HCT116 (cell line): ENCODE results near the gene DOK7. TPM values are rescaled to one million over a fixed set of nuclear protein-coding genes. Genes with fewer than 3 reads are reported as not detected.

Experiments
- ATAC-seq: fragments of 200-7000 bp; cut with Tn5 transposase; 2 replicates; pipeline ENCODE4 v1.9.1; 2020; ENCODE audit warnings: mild to moderate bottlenecking, moderate library complexity
- BruUV-seq: library from RNA; stranded (reverse); fragments of 400-500 nt; replicated peaks from 2 replicates; lab custom pipeline; 2021; lab: Mats Ljungman, UMichigan
- CTCF ChIA-PET: fragments of 300-600 bp; sonication (Branson Sonifier 250); formaldehyde crosslinking; loops from one replicate; lab custom pipeline; 2021; ENCODE audit warnings: antibody characterized with exemption; lab: Charles Lee
- POLR2A ChIA-PET: fragments of 300-600, 350-600 bp; sonication (Branson Sonifier 250); formaldehyde crosslinking; loops from one replicate; lab custom pipeline; 2021; ENCODE audit warnings: antibody characterized with exemption; lab: Charles Lee
- RAD21 ChIA-PET, 2 experiments: fragments of 300-600 bp; sonication (Branson Sonifier 250); formaldehyde crosslinking; loops; one replicate each; lab custom pipeline; 2023; ENCODE audit warnings: low total read pairs in 2 of 2; ENCODE audit not compliant: uncharacterized antibody in 2 of 2, unreplicated experiment in 2 of 2, low non-redundant PET in 1 of 2; lab: Charles Lee
- DNase-seq: peaks from one replicate; pipeline ENCODE4 v3.0.0-alpha.2; 2010; ENCODE audit warnings: low read depth, low spot score
- H2AFZ ChIP-seq: fragments of 200-600 bp; shearing (Covaris generic), sonication (generic); 2 replicates; pipeline ENCODE4 v1.6.1; 2017; ENCODE audit warnings: low read depth, mixed run types, mixed read lengths, antibody characterized with exemption, low read length; ENCODE audit not compliant: poor library complexity, severe bottlenecking
- H3K27ac ChIP-seq: 2 replicates; pipeline ENCODE4 v1.5.1; 2012; ENCODE audit warnings: low read depth, low read length
- H3K27me3 ChIP-seq: fragments of 200-600 bp; sonication (generic); 2 replicates; pipeline ENCODE4 v1.6.1; 2016; ENCODE audit warnings: mixed run types, low read length, mixed read lengths; ENCODE audit not compliant: insufficient read depth
- H3K36me3 ChIP-seq, 2 experiments: fragments of 200-500 bp in 1 of 2; fragments of 200-600 bp in 1 of 2; sonication (Bioruptor generic) in 1 of 2; sonication (generic) in 1 of 2; 2 replicates each; pipeline versions ENCODE4 v1.5.1 to v1.6.1; 2014 to 2016; ENCODE audit warnings: low read length in 2 of 2, inconsistent platforms in 1 of 2, mixed read lengths in 1 of 2, mixed run types in 1 of 2; ENCODE audit not compliant: insufficient read depth in 2 of 2, control insufficient read depth in 1 of 2
- H3K4me1 ChIP-seq, 2 experiments: fragments of 200-600 bp in 1 of 2; sonication (generic) in 1 of 2; 2 replicates each; pipeline versions ENCODE4 v1.5.1 to v1.6.1; 2012 to 2017; ENCODE audit warnings: low read length in 2 of 2, inconsistent platforms in 1 of 2, mild to moderate bottlenecking in 1 of 2, mixed read lengths in 1 of 2, mixed run types in 1 of 2, moderate library complexity in 1 of 2; ENCODE audit not compliant: insufficient read depth in 2 of 2, control insufficient read depth in 1 of 2
- H3K4me2 ChIP-seq: fragments of 200-600 bp; sonication (generic); 2 replicates; pipeline ENCODE4 v1.6.1; 2017; ENCODE audit warnings: mixed run types, low read length, mixed read lengths
- H3K4me3 ChIP-seq, 2 experiments: fragments of 200-600 bp in 1 of 2; sonication (generic) in 1 of 2; replicated peaks in 1 of 2; 2 replicates each; pipeline ENCODE4 v1.5.1; 2011 to 2016; ENCODE audit warnings: low read length in 2 of 2, control low read depth in 1 of 2, low read depth in 1 of 2, mild to moderate bottlenecking in 1 of 2, mixed read lengths in 1 of 2, mixed run types in 1 of 2
- H3K79me2 ChIP-seq: fragments of 200-600 bp; sonication (generic); 2 replicates; pipeline ENCODE4 v1.6.1; 2017; ENCODE audit warnings: mild to moderate bottlenecking, mixed run types, low read length, moderate library complexity, mixed read lengths; ENCODE audit not compliant: insufficient read depth
- H3K9ac ChIP-seq: fragments of 200-600 bp; sonication (generic); 2 replicates; pipeline ENCODE4 v1.6.1; 2016; ENCODE audit warnings: low read length, mixed read lengths
- H3K9me2 ChIP-seq: fragments of 200-600 bp; sonication (generic), shearing (Covaris generic); 2 replicates; pipeline ENCODE4 v1.6.1; 2017; ENCODE audit warnings: mixed run types, mild to moderate bottlenecking, moderate library complexity; ENCODE audit not compliant: insufficient read depth
- H3K9me3 ChIP-seq, 2 experiments: fragments of 200-500 bp in 1 of 2; fragments of 200-600 bp in 1 of 2; sonication (Bioruptor generic) in 1 of 2; sonication (generic) in 1 of 2; 2 replicates each; pipeline ENCODE4 v1.6.1; 2014 to 2017; ENCODE audit warnings: low read length in 2 of 2, mixed read lengths in 2 of 2, inconsistent platforms in 1 of 2, low read depth in 1 of 2, mild to moderate bottlenecking in 1 of 2, mixed run types in 1 of 2, moderate library complexity in 1 of 2; ENCODE audit not compliant: control insufficient read depth in 1 of 2, insufficient read depth in 1 of 2
- H4K20me1 ChIP-seq: fragments of 200-600 bp; sonication (generic), shearing (Covaris generic); 2 replicates; pipeline ENCODE4 v1.6.1; 2017; ENCODE audit warnings: mixed run types, mild to moderate bottlenecking, moderate library complexity; ENCODE audit not compliant: insufficient read depth
- CBX3 ChIP-seq: IDR thresholded peaks from 2 replicates; pipeline ENCODE4 v1.6.1; 2012; ENCODE audit warnings: low read depth
- CTCF ChIP-seq, 3 experiments: fragments of 200-600 bp in 1 of 3; sonication (generic) in 1 of 3; IDR thresholded peaks in 2 of 3; conservative IDR thresholded peaks in 1 of 3; 2 replicates each; pipeline ENCODE4 v1.5.1; 2012 to 2017; ENCODE audit warnings: low read depth in 2 of 3, low read length in 2 of 3, antibody characterized with exemption in 1 of 3, borderline replicate concordance in 1 of 3, control low read depth in 1 of 3, mild to moderate bottlenecking in 1 of 3, mixed read lengths in 1 of 3, mixed run types in 1 of 3, moderate library complexity in 1 of 3; ENCODE audit not compliant: insufficient read depth in 1 of 3
- EGR1 ChIP-seq: IDR thresholded peaks from 2 replicates; pipeline ENCODE4 v1.6.1; 2012; ENCODE audit warnings: low read depth
- ELF1 ChIP-seq: IDR thresholded peaks from 2 replicates; pipeline ENCODE4 v1.6.1; 2012; ENCODE audit warnings: low read depth, borderline replicate concordance
- EZH2 ChIP-seq: fragments of 200-600 bp; sonication (generic); IDR thresholded peaks from 2 replicates; pipeline ENCODE4 v1.6.1; 2017; ENCODE audit warnings: antibody characterized with exemption, mixed run types
- EZH2phosphoT487 ChIP-seq: fragments of 200-600 bp; IDR thresholded peaks from 2 replicates; pipeline ENCODE4 v1.6.1; 2018; ENCODE audit warnings: antibody characterized with exemption, borderline replicate concordance
- FOSL1 ChIP-seq: IDR thresholded peaks from 2 replicates; pipeline ENCODE4 v1.6.1; 2012; ENCODE audit warnings: low read depth
- POLR2A ChIP-seq: IDR thresholded peaks from 2 replicates; pipeline ENCODE4 v1.7.0; 2011; ENCODE audit warnings: borderline replicate concordance; ENCODE audit not compliant: insufficient read depth, insufficient read length; ENCODE audit errors: extremely low read depth
- RAD21 ChIP-seq: IDR thresholded peaks from 2 replicates; pipeline ENCODE4 v1.6.1; 2012; ENCODE audit warnings: low read depth, mild to moderate bottlenecking
- SIN3A ChIP-seq: IDR thresholded peaks from 2 replicates; pipeline ENCODE4 v1.6.1; 2012; ENCODE audit warnings: low read depth
- SP1 ChIP-seq: IDR thresholded peaks from 2 replicates; pipeline ENCODE4 v1.6.1; 2012; ENCODE audit warnings: low read depth
- SRF ChIP-seq: IDR thresholded peaks from 2 replicates; pipeline ENCODE4 v1.6.1; 2012; ENCODE audit warnings: low read depth
- TCF7L2 ChIP-seq: IDR thresholded peaks from 2 replicates; pipeline ENCODE4 v1.7.0; 2011; ENCODE audit warnings: borderline replicate concordance, inconsistent platforms; ENCODE audit not compliant: insufficient read depth, insufficient read length; ENCODE audit errors: extremely low read depth
- YY1 ChIP-seq: IDR thresholded peaks from 2 replicates; pipeline ENCODE4 v1.6.1; 2011; ENCODE audit warnings: low read length, low read depth, moderate library complexity, mild to moderate bottlenecking; ENCODE audit not compliant: insufficient replicate concordance; ENCODE audit errors: extremely low read depth
- ZBTB33 ChIP-seq: IDR thresholded peaks from 2 replicates; pipeline ENCODE4 v1.6.1; 2011; ENCODE audit warnings: mild to moderate bottlenecking, low read length, moderate library complexity; ENCODE audit not compliant: insufficient replicate concordance; ENCODE audit errors: extremely low read depth
- ZNF274 ChIP-seq: fragments of 200-500 bp; sonication (Bioruptor generic); IDR thresholded peaks from 2 replicates; pipeline ENCODE4 v1.6.1; 2014; ENCODE audit warnings: mild to moderate bottlenecking, low read depth, low read length, inconsistent platforms
- intact Hi-C: fragments of 100-400 bp; cut with micrococcal nuclease; formaldehyde crosslinking; loops from 2 replicates; pipeline ENCODE4 v1.10.0; 2022
- total RNA-seq: library from RNA; stranded (reverse); gene quantifications from one replicate; pipeline ENCODE4 v1.2.1, GENCODE V29; 2021; ENCODE audit not compliant: unreplicated experiment

The DOK7 gene
- total RNA-seq, 1 experiment from 2014 or later, result 2.4 TPM

- TF ChIP-seq YY1 (no peak), FOSL1 (no peak), ELF1 (no peak)
Observed at GRCh38 chr4:3498407-3498806, 35.3 kb downstream of the DOK7 start (continued).

- no TSS peak for BruUV-seq
- Histone ChIP-seq H3K9me2 (no peaks in the 10 kb centered on the region), H3K4me2 (no peak overlapping the region), H4K20me1 (no peaks in the 10 kb centered on the region), H3K27me3 (no peaks in the 10 kb centered on the region), H3K79me2 (peaks cover 12% of the 10 kb centered on the region; the same call in 1 of the 2 replicates), H3K4me3 (no peak overlapping the region), H3K36me3 (peaks cover 0 to 2% of the 10 kb centered on the region in 2 experiments; a peak in 1 of 4 replicates), H2AFZ (no peak overlapping the region), H3K9ac (no peak overlapping the region), H3K9me3 (no peaks in the 10 kb centered on the region), H3K4me1 (no peaks in the 10 kb centered on the region), H3K27ac (no peak overlapping the region)
- CTCF ChIA-PET, result no interaction called here
- RAD21 ChIA-PET, result no interaction called here
- DNase-seq (no peak), ATAC-seq (no peak)
- POLR2A ChIA-PET, result no interaction called here
- intact Hi-C loops, result no loop called here
- no peak for TF ChIP-seq YY1
- TF ChIP-seq ELF1, result no peak
- TF ChIP-seq EZH2, result no peak
- TF ChIP-seq TCF7L2, result no peak
- no peak for TF ChIP-seq SRF
- no peak for TF ChIP-seq EZH2phosphoT487
- no peak for TF ChIP-seq ZBTB33
- no peak for TF ChIP-seq SP1
- TF ChIP-seq EGR1, result no peak
- no peak for TF ChIP-seq CTCF (IDR thresholded peaks at IDR 0.05 in 2 of 3, conservative IDR thresholded peaks at IDR 0.05 in 1 of 3; ENCODE audit: borderline replicate concordance in 1 of 3, insufficient read depth in 1 of 3, low read depth in 2 of 3, low read length in 2 of 3)
- no peak for TF ChIP-seq CBX3
- TF ChIP-seq SIN3A, result no peak
- no peak for TF ChIP-seq POLR2A
- TF ChIP-seq RAD21, result no peak
- TF ChIP-seq ZNF274, result no peak
Observed at GRCh38 chr4:3498901-3499510, 35.9 kb downstream of the DOK7 start.
